Panc1 (cell line): ENCODE data around the gene TMTC1.

Experiments
- POLR2AphosphoS5 ChIP-seq: IDR thresholded peaks from 2 replicates; pipeline ENCODE4 v1.6.1; 2012; ENCODE audit warnings: mild to moderate bottlenecking, low read depth, low read length, moderate library complexity
- SIN3A ChIP-seq: IDR thresholded peaks from 2 replicates; pipeline ENCODE4 v1.6.1; 2012; ENCODE audit warnings: low read depth, mild to moderate bottlenecking, low read length, moderate library complexity, borderline replicate concordance; ENCODE audit not compliant: insufficient read depth
- TCF7L2 ChIP-seq: IDR thresholded peaks from 2 replicates; pipeline ENCODE4 v1.6.1; 2011; ENCODE audit warnings: mild to moderate bottlenecking, low read depth, low read length, inconsistent platforms
- TF ChIP-seq, protein P1 (sequence below): fragments of 450-650 bp; IDR thresholded peaks from 2 replicates; pipeline ENCODE4 v1.5.1; 2017; ENCODE audit warnings: mild to moderate bottlenecking
- TF ChIP-seq, protein P2 (sequence below), 2 experiments: IDR thresholded peaks; 2 replicates each; pipeline ENCODE4 v1.6.1; 2011 to 2012; ENCODE audit warnings: low read depth in 2 of 2, control low read depth in 1 of 2, low read length in 1 of 2, mild to moderate bottlenecking in 1 of 2, moderate library complexity in 1 of 2; ENCODE audit not compliant: insufficient read depth in 1 of 2

DNA sequence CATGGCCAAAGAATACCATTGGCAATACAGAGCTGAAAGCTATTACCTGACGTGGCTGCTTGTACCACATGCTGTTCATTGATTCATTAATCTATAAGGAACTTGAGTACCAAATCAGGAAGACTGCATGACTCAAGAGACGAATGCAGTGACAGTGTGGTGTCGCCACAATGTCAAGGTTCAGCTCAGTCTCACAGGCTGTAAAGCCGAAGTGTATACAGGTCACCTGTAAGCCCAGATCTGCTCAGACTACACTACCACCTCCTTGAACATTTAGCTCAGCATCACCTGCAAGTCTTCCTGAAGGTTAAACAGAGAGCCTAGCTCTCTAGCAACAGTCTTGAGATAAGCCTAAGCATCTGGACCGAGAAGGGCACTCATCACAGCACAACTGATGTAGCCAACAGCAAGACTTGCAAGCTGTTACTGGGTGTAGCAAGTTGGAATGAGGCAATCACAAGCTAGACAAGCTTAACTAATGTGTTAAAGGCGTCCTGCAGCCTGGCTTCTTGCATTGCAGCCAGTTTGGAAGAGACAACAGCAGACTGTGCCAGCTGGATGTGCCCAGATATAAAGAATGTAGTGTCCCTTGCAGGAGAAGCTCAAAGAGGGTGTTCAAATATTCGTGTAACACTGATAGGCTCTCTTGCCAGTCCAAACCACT, 21.0 kb downstream of the TMTC1 start:
- TF ChIP-seq, protein P1, sequence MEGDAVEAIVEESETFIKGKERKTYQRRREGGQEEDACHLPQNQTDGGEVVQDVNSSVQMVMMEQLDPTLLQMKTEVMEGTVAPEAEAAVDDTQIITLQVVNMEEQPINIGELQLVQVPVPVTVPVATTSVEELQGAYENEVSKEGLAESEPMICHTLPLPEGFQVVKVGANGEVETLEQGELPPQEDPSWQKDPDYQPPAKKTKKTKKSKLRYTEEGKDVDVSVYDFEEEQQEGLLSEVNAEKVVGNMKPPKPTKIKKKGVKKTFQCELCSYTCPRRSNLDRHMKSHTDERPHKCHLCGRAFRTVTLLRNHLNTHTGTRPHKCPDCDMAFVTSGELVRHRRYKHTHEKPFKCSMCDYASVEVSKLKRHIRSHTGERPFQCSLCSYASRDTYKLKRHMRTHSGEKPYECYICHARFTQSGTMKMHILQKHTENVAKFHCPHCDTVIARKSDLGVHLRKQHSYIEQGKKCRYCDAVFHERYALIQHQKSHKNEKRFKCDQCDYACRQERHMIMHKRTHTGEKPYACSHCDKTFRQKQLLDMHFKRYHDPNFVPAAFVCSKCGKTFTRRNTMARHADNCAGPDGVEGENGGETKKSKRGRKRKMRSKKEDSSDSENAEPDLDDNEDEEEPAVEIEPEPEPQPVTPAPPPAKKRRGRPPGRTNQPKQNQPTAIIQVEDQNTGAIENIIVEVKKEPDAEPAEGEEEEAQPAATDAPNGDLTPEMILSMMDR = no peak
- TF ChIP-seq, protein P2, sequence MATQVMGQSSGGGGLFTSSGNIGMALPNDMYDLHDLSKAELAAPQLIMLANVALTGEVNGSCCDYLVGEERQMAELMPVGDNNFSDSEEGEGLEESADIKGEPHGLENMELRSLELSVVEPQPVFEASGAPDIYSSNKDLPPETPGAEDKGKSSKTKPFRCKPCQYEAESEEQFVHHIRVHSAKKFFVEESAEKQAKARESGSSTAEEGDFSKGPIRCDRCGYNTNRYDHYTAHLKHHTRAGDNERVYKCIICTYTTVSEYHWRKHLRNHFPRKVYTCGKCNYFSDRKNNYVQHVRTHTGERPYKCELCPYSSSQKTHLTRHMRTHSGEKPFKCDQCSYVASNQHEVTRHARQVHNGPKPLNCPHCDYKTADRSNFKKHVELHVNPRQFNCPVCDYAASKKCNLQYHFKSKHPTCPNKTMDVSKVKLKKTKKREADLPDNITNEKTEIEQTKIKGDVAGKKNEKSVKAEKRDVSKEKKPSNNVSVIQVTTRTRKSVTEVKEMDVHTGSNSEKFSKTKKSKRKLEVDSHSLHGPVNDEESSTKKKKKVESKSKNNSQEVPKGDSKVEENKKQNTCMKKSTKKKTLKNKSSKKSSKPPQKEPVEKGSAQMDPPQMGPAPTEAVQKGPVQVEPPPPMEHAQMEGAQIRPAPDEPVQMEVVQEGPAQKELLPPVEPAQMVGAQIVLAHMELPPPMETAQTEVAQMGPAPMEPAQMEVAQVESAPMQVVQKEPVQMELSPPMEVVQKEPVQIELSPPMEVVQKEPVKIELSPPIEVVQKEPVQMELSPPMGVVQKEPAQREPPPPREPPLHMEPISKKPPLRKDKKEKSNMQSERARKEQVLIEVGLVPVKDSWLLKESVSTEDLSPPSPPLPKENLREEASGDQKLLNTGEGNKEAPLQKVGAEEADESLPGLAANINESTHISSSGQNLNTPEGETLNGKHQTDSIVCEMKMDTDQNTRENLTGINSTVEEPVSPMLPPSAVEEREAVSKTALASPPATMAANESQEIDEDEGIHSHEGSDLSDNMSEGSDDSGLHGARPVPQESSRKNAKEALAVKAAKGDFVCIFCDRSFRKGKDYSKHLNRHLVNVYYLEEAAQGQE (IDR thresholded peaks at IDR 0.05; ENCODE audit: insufficient read depth in 1 of 2, low read depth in 2 of 2, low read length in 1 of 2) = no peak
- no peak for TF ChIP-seq TCF7L2
- TF ChIP-seq POLR2AphosphoS5 = no peak
- TF ChIP-seq SIN3A = no peak
